CD8-positive, alpha-beta memory T cell (primary cell): ENCODE results near the gene LHFPL3. TPM values are rescaled to one million over a fixed set of nuclear protein-coding genes. Genes with fewer than 3 reads are reported as not detected.

ENCODE experiments used
- CTCF ChIA-PET: fragments of 350-600 bp; sonication (Branson Sonifier 250); formaldehyde crosslinking; loops from one replicate; lab custom pipeline; 2021; ENCODE audit warnings: antibody characterized with exemption; lab: Charles Lee
- POLR2A ChIA-PET: fragments of 350-600 bp; sonication (Branson Sonifier 250); formaldehyde crosslinking; loops from one replicate; lab custom pipeline; 2021; ENCODE audit warnings: antibody characterized with exemption; lab: Charles Lee
- DNase-seq, 5 donors: peaks; one replicate each; pipeline versions ENCODE4 v3.0.0 to v3.0.0-alpha.2; 2020 to 2022; ENCODE audit warnings: mixed read lengths in 1 of 5
- H3K27ac ChIP-seq: one replicate; pipeline ENCODE4 v1.7.0; 2013; ENCODE audit warnings: low read depth, mild to moderate bottlenecking, low read length, moderate library complexity
- H3K27me3 ChIP-seq: 2 replicates; pipeline ENCODE4 v1.7.0; 2013; ENCODE audit warnings: low read length, mild to moderate bottlenecking; ENCODE audit not compliant: insufficient read depth, poor library complexity, severe bottlenecking
- H3K36me3 ChIP-seq: 2 replicates; pipeline ENCODE4 v1.7.0; 2013; ENCODE audit warnings: mild to moderate bottlenecking, low read length, moderate library complexity; ENCODE audit not compliant: insufficient read depth
- H3K4me1 ChIP-seq: 2 replicates; pipeline ENCODE4 v1.7.0; 2013; ENCODE audit warnings: mild to moderate bottlenecking, low read length, moderate library complexity; ENCODE audit not compliant: insufficient read depth
- H3K4me3 ChIP-seq: 2 replicates; pipeline ENCODE4 v1.7.0; 2013; ENCODE audit warnings: mild to moderate bottlenecking, low read length
- H3K9me3 ChIP-seq: 2 replicates; pipeline ENCODE4 v1.7.0; 2013; ENCODE audit warnings: mild to moderate bottlenecking, low read length
- H3K27ac Mint-ChIP-seq, 8 donors: one replicate each; pipeline ENCODE4 v1.8.0; 2020 to 2021; ENCODE audit warnings: mixed read lengths in 8 of 8, mild to moderate bottlenecking in 6 of 8, inconsistent platforms in 3 of 8, moderate library complexity in 3 of 8
- H3K27me3 Mint-ChIP-seq, 2 donors: one replicate each; pipeline ENCODE4 v1.8.0; 2020 to 2021; ENCODE audit warnings: mixed read lengths in 2 of 2, mild to moderate bottlenecking in 1 of 2, moderate library complexity in 1 of 2
- H3K36me3 Mint-ChIP-seq, 3 donors: one replicate each; pipeline ENCODE4 v1.8.0; 2020 to 2021; ENCODE audit warnings: mixed read lengths in 3 of 3, inconsistent platforms in 1 of 3, mild to moderate bottlenecking in 1 of 3
- H3K4me1 Mint-ChIP-seq, 3 donors: one replicate each; pipeline ENCODE4 v1.8.0; 2020 to 2021; ENCODE audit warnings: mixed read lengths in 3 of 3, inconsistent platforms in 1 of 3, mild to moderate bottlenecking in 1 of 3
- H3K4me3 Mint-ChIP-seq, 7 donors: one replicate each; pipeline ENCODE4 v1.8.0; 2020 to 2021; ENCODE audit warnings: mixed read lengths in 7 of 7, mild to moderate bottlenecking in 6 of 7, moderate library complexity in 4 of 7, inconsistent platforms in 2 of 7
- H3K9me3 Mint-ChIP-seq, 5 donors: one replicate each; pipeline ENCODE4 v1.8.0; 2020 to 2022; ENCODE audit warnings: mixed read lengths in 5 of 5, mild to moderate bottlenecking in 3 of 5, moderate library complexity in 2 of 5, inconsistent platforms in 1 of 5
- polyA plus RNA-seq: library from polyadenylated mRNA; unstranded; fragments of 300-500 nt; fragmentation: Illumina TruSeq; gene quantifications from one replicate; pipeline ENCODE4 v1.2.3, GENCODE V29; 2021
- total RNA-seq, 2 experiments: library from RNA; stranded (reverse); gene quantifications; one replicate each; pipeline ENCODE4 v1.2.3, GENCODE V29; 2021

Gene LHFPL3
- total and polyA plus RNA-seq, 3 experiments from 2014 or later: not detected

GRCh38 chr7:104627516-104627915, 299.1 kb downstream of the LHFPL3 start:
- H3K9me3 Mint-ChIP-seq: peaks cover 0 to 5% (median 0%) of the 10 kb centered on the region in 5 donors
- no peak overlapping the region for H3K4me3 ChIP-seq
- H3K4me3 Mint-ChIP-seq: no peak overlapping the region
- H3K27ac ChIP-seq: no peak overlapping the region
- DNase-seq: no peak
- ChIA-PET CTCF (no interaction called here), POLR2A (no interaction called here)
- H3K27me3 Mint-ChIP-seq: peaks cover 2 to 6% of the 10 kb centered on the region in 2 donors
- no peaks in the 10 kb centered on the region for H3K36me3 Mint-ChIP-seq
- no peaks in the 10 kb centered on the region for H3K36me3 ChIP-seq
- no peaks in the 10 kb centered on the region for H3K4me1 ChIP-seq
- no peaks in the 10 kb centered on the region for H3K27me3 ChIP-seq
- no peak overlapping the region for H3K27ac Mint-ChIP-seq
- H3K9me3 ChIP-seq: no peaks in the 10 kb centered on the region
- H3K4me1 Mint-ChIP-seq: no peaks in the 10 kb centered on the region

- no peak overlapping the region for H3K4me3 ChIP-seq
- no peaks in the 10 kb centered on the region for H3K36me3 ChIP-seq
- H3K4me3 Mint-ChIP-seq: no peak overlapping the region
- H3K36me3 Mint-ChIP-seq: no peaks in the 10 kb centered on the region
- peaks cover under 1 to 6% of the 10 kb centered on the region in 2 donors for H3K27me3 Mint-ChIP-seq
- no peaks in the 10 kb centered on the region for H3K27me3 ChIP-seq
- CTCF ChIA-PET: no interaction called here
- peaks cover 0 to 5% (median 0%) of the 10 kb centered on the region in 5 donors for H3K9me3 Mint-ChIP-seq
- POLR2A ChIA-PET: no interaction called here
- no peak for DNase-seq
- H3K9me3 ChIP-seq: no peaks in the 10 kb centered on the region
- H3K4me1 Mint-ChIP-seq: no peaks in the 10 kb centered on the region
- no peaks in the 10 kb centered on the region for H3K4me1 ChIP-seq
- no peak overlapping the region for H3K27ac Mint-ChIP-seq
- H3K27ac ChIP-seq: no peak overlapping the region
Observed at GRCh38 chr7:104628017-104628416, 299.6 kb downstream of the LHFPL3 start.

DNA sequence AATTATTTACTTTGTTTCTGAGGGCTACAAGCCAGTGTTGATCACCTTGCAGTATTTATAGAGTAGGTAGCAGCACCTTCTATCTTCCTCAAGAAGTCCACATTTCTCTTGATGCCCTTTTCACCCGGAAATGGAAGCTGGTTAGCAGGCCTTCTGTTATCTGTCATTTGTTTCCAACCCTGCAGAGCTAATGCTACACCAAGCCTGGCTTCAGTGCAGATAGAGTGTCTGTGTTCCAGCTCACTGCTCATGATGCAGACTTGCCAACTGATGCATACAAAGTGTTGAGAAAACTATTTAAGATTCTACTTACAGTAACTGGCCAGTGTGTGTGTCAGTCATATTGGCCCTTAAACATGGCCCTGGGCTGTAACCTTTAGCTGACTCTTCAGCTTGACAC, 301.0 kb downstream of the LHFPL3 start:
- H3K27ac ChIP-seq: no peak overlapping the region
- H3K27me3 ChIP-seq: no peaks in the 10 kb centered on the region
- H3K9me3 Mint-ChIP-seq: peaks cover 0 to 4% (median 0%) of the 10 kb centered on the region in 5 donors
- no peaks in the 10 kb centered on the region for H3K4me1 ChIP-seq
- H3K27ac Mint-ChIP-seq: peak overlapping the region in 1 of 8 donors; percentile 23
- no peak overlapping the region for H3K4me3 Mint-ChIP-seq
- H3K36me3 ChIP-seq: no peaks in the 10 kb centered on the region
- H3K4me1 Mint-ChIP-seq: no peaks in the 10 kb centered on the region
- DNase-seq: no peak
- H3K27me3 Mint-ChIP-seq: peaks cover 0 to 6% of the 10 kb centered on the region in 2 donors
- H3K9me3 ChIP-seq: no peaks in the 10 kb centered on the region
- CTCF ChIA-PET: no interaction called here
- POLR2A ChIA-PET: no interaction called here
- H3K4me3 ChIP-seq: no peak overlapping the region
- no peaks in the 10 kb centered on the region for H3K36me3 Mint-ChIP-seq

GRCh38 chr7:104640506-104640905, 312.1 kb downstream of the LHFPL3 start:
- H3K27ac ChIP-seq: no peak overlapping the region
- H3K36me3 ChIP-seq: no peaks in the 10 kb centered on the region
- no peaks in the 10 kb centered on the region for H3K4me1 ChIP-seq
- ChIA-PET CTCF (no interaction called here), POLR2A (no interaction called here)
- no peaks in the 10 kb centered on the region for H3K27me3 ChIP-seq
- H3K36me3 Mint-ChIP-seq: no peaks in the 10 kb centered on the region
- peaks cover 2 to 12% of the 10 kb centered on the region in 2 donors for H3K27me3 Mint-ChIP-seq
- H3K4me3 ChIP-seq: no peak overlapping the region
- H3K4me3 Mint-ChIP-seq: no peak overlapping the region
- DNase-seq: no peak
- no peaks in the 10 kb centered on the region for H3K4me1 Mint-ChIP-seq
- H3K9me3 ChIP-seq: no peaks in the 10 kb centered on the region
- peaks cover 0 to 5% (median 0%) of the 10 kb centered on the region in 5 donors for H3K9me3 Mint-ChIP-seq
- H3K27ac Mint-ChIP-seq: no peak overlapping the region

DNA sequence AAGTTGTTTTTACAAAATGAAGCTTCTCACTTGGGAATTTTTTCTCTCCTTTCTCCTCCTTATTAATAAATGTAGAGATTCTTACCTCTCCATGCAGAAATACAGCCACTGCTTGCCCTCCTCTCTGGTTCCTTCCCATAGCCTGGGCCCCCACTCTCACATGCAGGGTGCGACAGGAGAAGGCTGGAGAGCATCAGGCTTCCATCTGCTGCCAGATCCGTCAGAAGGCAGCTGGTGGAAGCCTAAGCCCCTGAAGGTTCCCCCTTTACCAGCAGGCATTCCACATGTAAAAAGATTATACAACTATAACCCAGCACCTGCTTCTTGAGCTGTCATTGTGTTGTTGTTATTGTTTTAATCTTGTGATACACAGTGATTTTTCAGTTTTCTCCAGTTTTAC, 314.2 kb downstream of the LHFPL3 start:
- POLR2A ChIA-PET: no interaction called here
- Mint-ChIP-seq H3K27ac (no peak overlapping the region), H3K36me3 (no peaks in the 10 kb centered on the region), H3K27me3 (peaks cover 3 to 20% of the 10 kb centered on the region in 2 donors), H3K4me1 (no peaks in the 10 kb centered on the region), H3K9me3 (peaks cover 0 to 5% (median 0%) of the 10 kb centered on the region in 5 donors), H3K4me3 (no peak overlapping the region)
- no peak overlapping the region for H3K4me3 ChIP-seq
- H3K27me3 ChIP-seq: no peaks in the 10 kb centered on the region
- DNase-seq: no peak
- no peaks in the 10 kb centered on the region for H3K4me1 ChIP-seq
- no peak overlapping the region for H3K27ac ChIP-seq
- CTCF ChIA-PET: no interaction called here
- no peaks in the 10 kb centered on the region for H3K36me3 ChIP-seq
- H3K9me3 ChIP-seq: no peaks in the 10 kb centered on the region

GRCh38 chr7:104643587-104644217, 315.3 kb downstream of the LHFPL3 start:
- Mint-ChIP-seq H3K27me3 (peaks cover 3 to 30% of the 10 kb centered on the region in 2 donors), H3K27ac (no peak overlapping the region), H3K36me3 (no peaks in the 10 kb centered on the region), H3K4me1 (no peaks in the 10 kb centered on the region), H3K9me3 (peaks cover 0 to 5% (median 0%) of the 10 kb centered on the region in 5 donors), H3K4me3 (no peak overlapping the region)
- Histone ChIP-seq H3K36me3 (no peaks in the 10 kb centered on the region), H3K9me3 (no peaks in the 10 kb centered on the region), H3K4me3 (no peak overlapping the region), H3K27me3 (no peaks in the 10 kb centered on the region), H3K27ac (no peak overlapping the region), H3K4me1 (no peaks in the 10 kb centered on the region)
- ChIA-PET CTCF (no interaction called here), POLR2A (no interaction called here)
- DNase-seq: no peak

GRCh38 chr7:104650991-104651640, 322.7 kb downstream of the LHFPL3 start:
- H3K4me3 Mint-ChIP-seq: no peak overlapping the region
- no peaks in the 10 kb centered on the region for H3K36me3 ChIP-seq
- H3K27ac Mint-ChIP-seq: no peak overlapping the region
- DNase-seq: no peak
- no peak overlapping the region for H3K4me3 ChIP-seq
- ChIA-PET CTCF (no interaction called here), POLR2A (no interaction called here)
- H3K9me3 ChIP-seq: no peaks in the 10 kb centered on the region
- H3K27me3 Mint-ChIP-seq: peaks cover 3 to 24% of the 10 kb centered on the region in 2 donors
- no peak overlapping the region for H3K27ac ChIP-seq
- H3K4me1 ChIP-seq: no peaks in the 10 kb centered on the region
- H3K4me1 Mint-ChIP-seq: no peaks in the 10 kb centered on the region
- H3K36me3 Mint-ChIP-seq: no peaks in the 10 kb centered on the region
- H3K9me3 Mint-ChIP-seq: no peaks in the 10 kb centered on the region
- H3K27me3 ChIP-seq: no peaks in the 10 kb centered on the region

- ChIA-PET CTCF (no interaction called here), POLR2A (no interaction called here)
- Mint-ChIP-seq H3K27me3 (peaks cover 2 to 17% of the 10 kb centered on the region in 2 donors), H3K36me3 (no peaks in the 10 kb centered on the region), H3K4me1 (no peaks in the 10 kb centered on the region), H3K27ac (no peak overlapping the region), H3K9me3 (no peaks in the 10 kb centered on the region), H3K4me3 (no peak overlapping the region)
- H3K27me3 ChIP-seq: no peaks in the 10 kb centered on the region
- no peak overlapping the region for H3K27ac ChIP-seq
- H3K4me3 ChIP-seq: no peak overlapping the region
- DNase-seq: no peak
- no peaks in the 10 kb centered on the region for H3K9me3 ChIP-seq
- H3K36me3 ChIP-seq: no peaks in the 10 kb centered on the region
- no peaks in the 10 kb centered on the region for H3K4me1 ChIP-seq
Observed at GRCh38 chr7:104652434-104652833, 324.0 kb downstream of the LHFPL3 start.
